ENCODE data around the gene LSM8.

LSM8 gene

GRCh38 chr7:118232837-118233236 lies 48.9 kb downstream of the LSM8 start (continued):
- TF ChIP-seq TSHZ2 (CRISPR knock-in tag; IDR thresholded peaks at IDR 0.05): no peak

GRCh38 chr7:118233799-118234198 lies 49.8 kb downstream of the LSM8 start:
- ATAC-seq: no peak
- TF ChIP-seq TSHZ2 (CRISPR knock-in tag; IDR thresholded peaks at IDR 0.05): no peak
- no peak for TF ChIP-seq PPARA (CRISPR knock-in tag; IDR thresholded peaks at IDR 0.05; ENCODE audit: borderline replicate concordance)
- TF ChIP-seq CREB5 (CRISPR knock-in tag; IDR thresholded peaks at IDR 0.05; ENCODE audit: low read depth): no peak
- TF ChIP-seq TOX (CRISPR knock-in tag; IDR thresholded peaks at IDR 0.05; ENCODE audit: borderline replicate concordance): no peak
- no peak for TF ChIP-seq ZNF565 (CRISPR knock-in tag; conservative IDR thresholded peaks at IDR 0.05; ENCODE audit: low read depth)
- no peak for TF ChIP-seq BACH2 (CRISPR knock-in tag; IDR thresholded peaks at IDR 0.05; ENCODE audit: borderline replicate concordance)
- TF ChIP-seq ZFP30 (CRISPR knock-in tag; IDR thresholded peaks at IDR 0.05): no peak
- TF ChIP-seq CSDC2 (CRISPR knock-in tag; IDR thresholded peaks at IDR 0.05): no peak
- no peak for TF ChIP-seq ISL1 (CRISPR knock-in tag; IDR thresholded peaks at IDR 0.05)
- no peak for TF ChIP-seq POU6F1 (CRISPR knock-in tag; IDR thresholded peaks at IDR 0.05; ENCODE audit: borderline replicate concordance, low read depth)
- no peak for TF ChIP-seq GLIS3 (CRISPR knock-in tag; IDR thresholded peaks at IDR 0.05)
- TF ChIP-seq ZNF8 (CRISPR knock-in tag; IDR thresholded peaks at IDR 0.05): no peak
- TF ChIP-seq TCF4 (CRISPR knock-in tag; IDR thresholded peaks at IDR 0.05; ENCODE audit: borderline replicate concordance): no peak
- TF ChIP-seq PATZ1 (CRISPR knock-in tag; IDR thresholded peaks at IDR 0.05; ENCODE audit: borderline replicate concordance): no peak
- no peak for TF ChIP-seq ESRRG (CRISPR knock-in tag; IDR thresholded peaks at IDR 0.05)
- no peak for TF ChIP-seq ZFP3 (CRISPR knock-in tag; IDR thresholded peaks at IDR 0.05)
- TF ChIP-seq SNAI2 (CRISPR knock-in tag; IDR thresholded peaks at IDR 0.05): no peak

GRCh38 chr7:118239014-118239413 lies 55.0 kb downstream of the LSM8 start:
- ATAC-seq: no peak
- TF ChIP-seq ZFP30 (CRISPR knock-in tag; IDR thresholded peaks at IDR 0.05) (no peak), ZFP3 (CRISPR knock-in tag; IDR thresholded peaks at IDR 0.05) (no peak), PATZ1 (CRISPR knock-in tag; IDR thresholded peaks at IDR 0.05; ENCODE audit: borderline replicate concordance) (no peak), BACH2 (CRISPR knock-in tag; IDR thresholded peaks at IDR 0.05; ENCODE audit: borderline replicate concordance) (no peak), CREB5 (CRISPR knock-in tag; IDR thresholded peaks at IDR 0.05; ENCODE audit: low read depth) (no peak), ZNF70 (CRISPR knock-in tag; IDR thresholded peaks at IDR 0.05) (no peak), TCF4 (CRISPR knock-in tag; IDR thresholded peaks at IDR 0.05; ENCODE audit: borderline replicate concordance) (no peak), GLIS3 (CRISPR knock-in tag; IDR thresholded peaks at IDR 0.05) (no peak), ZNF8 (CRISPR knock-in tag; IDR thresholded peaks at IDR 0.05) (no peak), TOX (CRISPR knock-in tag; IDR thresholded peaks at IDR 0.05; ENCODE audit: borderline replicate concordance) (no peak), ARNTL (CRISPR knock-in tag; IDR thresholded peaks at IDR 0.05; ENCODE audit: borderline replicate concordance, low read depth) (no peak), TSHZ2 (CRISPR knock-in tag; IDR thresholded peaks at IDR 0.05) (no peak), CSDC2 (CRISPR knock-in tag; IDR thresholded peaks at IDR 0.05) (no peak)
